Cardiac fibroblast (primary cell): ENCODE data around the gene HOXD9.

Experiments
- DNase-seq, 2 donors: peaks; one replicate each; pipeline versions ENCODE4 v3.0.0 to v3.0.0-alpha.2; 2010; ENCODE audit warnings: low read depth in 2 of 2
- H3K4me3 ChIP-seq, 2 donors: replicated peaks in 1 of 2; 1 replicate in 1 of 2; 2 replicates in 1 of 2; pipeline ENCODE4 v1.5.1; 2011; ENCODE audit warnings: low read depth in 2 of 2, low read length in 2 of 2, mild to moderate bottlenecking in 2 of 2, moderate library complexity in 1 of 2
- TF ChIP-seq, protein P1 (sequence below): IDR thresholded peaks from one replicate; pipeline ENCODE4 v1.5.1; 2011; ENCODE audit warnings: low read depth, mild to moderate bottlenecking, low read length, inconsistent platforms

HOXD9 gene

DNA sequence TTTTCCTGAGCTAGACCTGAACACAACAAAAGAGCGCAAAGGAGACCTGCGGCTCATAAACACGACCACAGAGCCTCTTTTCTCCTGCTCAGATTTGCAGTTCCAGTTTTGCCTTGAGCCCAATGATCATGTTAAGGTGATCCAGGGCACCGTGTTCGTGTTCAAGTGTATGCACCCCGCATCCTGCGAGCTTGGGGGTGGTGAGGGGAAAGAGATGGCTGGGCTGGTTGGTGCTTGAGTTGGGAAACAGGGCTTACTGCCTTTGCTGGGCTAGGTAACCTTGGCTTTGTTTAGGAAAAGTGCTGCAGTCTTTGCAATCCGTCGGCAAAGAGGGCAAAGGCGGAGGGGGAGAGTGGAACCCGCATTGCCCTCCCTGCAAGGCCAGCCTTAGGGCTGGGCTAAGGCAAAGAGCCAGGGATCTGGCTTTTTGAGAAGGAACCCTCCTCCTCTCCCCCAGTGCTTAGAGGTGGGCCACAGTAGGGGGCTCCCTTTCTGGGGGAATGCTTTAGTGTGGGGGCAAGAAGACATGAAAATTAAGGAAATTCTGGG lies 4.6 kb upstream of the HOXD9 start:
- TF ChIP-seq, protein P1, sequence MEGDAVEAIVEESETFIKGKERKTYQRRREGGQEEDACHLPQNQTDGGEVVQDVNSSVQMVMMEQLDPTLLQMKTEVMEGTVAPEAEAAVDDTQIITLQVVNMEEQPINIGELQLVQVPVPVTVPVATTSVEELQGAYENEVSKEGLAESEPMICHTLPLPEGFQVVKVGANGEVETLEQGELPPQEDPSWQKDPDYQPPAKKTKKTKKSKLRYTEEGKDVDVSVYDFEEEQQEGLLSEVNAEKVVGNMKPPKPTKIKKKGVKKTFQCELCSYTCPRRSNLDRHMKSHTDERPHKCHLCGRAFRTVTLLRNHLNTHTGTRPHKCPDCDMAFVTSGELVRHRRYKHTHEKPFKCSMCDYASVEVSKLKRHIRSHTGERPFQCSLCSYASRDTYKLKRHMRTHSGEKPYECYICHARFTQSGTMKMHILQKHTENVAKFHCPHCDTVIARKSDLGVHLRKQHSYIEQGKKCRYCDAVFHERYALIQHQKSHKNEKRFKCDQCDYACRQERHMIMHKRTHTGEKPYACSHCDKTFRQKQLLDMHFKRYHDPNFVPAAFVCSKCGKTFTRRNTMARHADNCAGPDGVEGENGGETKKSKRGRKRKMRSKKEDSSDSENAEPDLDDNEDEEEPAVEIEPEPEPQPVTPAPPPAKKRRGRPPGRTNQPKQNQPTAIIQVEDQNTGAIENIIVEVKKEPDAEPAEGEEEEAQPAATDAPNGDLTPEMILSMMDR: no peak
- H3K4me3 ChIP-seq: no peak overlapping the region
- no peak for DNase-seq

DNA sequence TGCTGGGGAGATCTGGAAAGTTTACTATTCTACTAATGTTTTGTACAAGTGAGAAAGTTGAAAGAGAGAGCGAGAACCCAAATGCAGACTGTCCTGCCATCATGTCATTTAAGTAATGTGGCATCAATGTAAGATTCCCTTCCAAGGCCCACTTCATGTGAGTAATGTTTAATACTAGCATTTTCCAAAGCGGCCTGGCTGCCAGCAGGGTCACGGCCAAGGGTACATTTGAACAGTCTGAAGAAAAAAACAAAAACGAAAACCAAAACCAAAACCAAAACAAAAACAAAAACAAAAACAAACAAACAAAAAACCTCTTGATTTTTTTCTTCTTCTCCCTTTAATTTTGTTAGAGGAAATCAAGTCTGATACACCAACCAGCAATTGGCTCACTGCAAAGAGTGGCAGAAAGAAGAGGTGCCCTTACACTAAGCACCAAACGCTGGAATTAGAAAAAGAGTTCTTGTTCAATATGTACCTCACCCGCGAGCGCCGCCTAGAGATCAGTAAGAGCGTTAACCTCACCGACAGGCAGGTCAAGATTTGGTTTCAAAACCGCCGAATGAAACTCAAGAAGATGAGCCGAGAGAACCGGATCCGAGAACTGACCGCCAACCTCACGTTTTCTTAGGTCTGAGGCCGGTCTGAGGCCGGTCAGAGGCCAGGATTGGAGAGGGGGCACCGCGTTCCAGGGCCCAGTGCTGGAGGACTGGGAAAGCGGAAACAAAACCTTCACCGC lies 3.7 kb upstream of the HOXD9 start:
- peak in 1 of 2 donors; percentile 20 for DNase-seq
- H3K4me3 ChIP-seq: no peak overlapping the region
- TF ChIP-seq, protein P1: peak; percentile 23

DNA sequence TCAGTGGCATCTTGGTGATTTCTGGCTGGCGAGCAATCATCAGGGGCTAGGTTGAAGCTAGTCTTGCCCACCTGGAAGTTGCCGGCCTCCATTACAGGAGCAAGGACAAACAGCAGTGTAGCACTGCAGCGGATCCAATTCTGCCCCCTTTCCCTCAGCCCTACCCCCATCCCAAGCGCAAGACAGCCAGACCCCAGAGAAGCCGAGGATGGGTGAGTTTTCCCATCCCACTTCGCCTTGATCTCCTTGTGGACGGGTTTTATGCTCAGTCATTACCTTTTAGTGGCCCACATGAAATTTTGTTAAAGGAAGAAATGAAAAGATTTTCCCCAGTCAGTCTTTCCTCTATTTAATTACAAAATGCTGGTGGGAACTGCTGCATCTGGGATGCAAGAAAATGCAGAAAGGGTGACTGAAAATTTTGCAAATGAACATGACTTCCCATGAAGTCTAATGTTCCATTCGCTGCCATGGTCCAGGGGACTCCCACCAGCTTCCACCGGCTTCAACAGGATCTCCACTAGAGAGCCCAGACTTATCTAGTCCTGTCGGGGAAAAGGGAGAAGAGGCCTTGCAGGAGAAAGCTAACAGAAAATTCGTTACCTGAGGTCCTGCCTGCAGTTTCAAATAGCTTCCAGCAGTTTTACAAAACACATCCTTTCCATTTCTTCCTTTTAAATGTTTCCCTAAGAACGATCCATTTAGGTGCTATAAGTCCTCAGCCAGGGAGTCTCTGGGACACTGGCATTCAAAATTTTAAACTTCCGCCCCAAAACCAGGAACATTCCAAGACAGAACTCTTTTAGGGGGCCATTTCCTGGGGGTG lies 1.9 kb upstream of the HOXD9 start:
- DNase-seq: no peak
- TF ChIP-seq, protein P1: no peak
- no peak overlapping the region for H3K4me3 ChIP-seq

DNA sequence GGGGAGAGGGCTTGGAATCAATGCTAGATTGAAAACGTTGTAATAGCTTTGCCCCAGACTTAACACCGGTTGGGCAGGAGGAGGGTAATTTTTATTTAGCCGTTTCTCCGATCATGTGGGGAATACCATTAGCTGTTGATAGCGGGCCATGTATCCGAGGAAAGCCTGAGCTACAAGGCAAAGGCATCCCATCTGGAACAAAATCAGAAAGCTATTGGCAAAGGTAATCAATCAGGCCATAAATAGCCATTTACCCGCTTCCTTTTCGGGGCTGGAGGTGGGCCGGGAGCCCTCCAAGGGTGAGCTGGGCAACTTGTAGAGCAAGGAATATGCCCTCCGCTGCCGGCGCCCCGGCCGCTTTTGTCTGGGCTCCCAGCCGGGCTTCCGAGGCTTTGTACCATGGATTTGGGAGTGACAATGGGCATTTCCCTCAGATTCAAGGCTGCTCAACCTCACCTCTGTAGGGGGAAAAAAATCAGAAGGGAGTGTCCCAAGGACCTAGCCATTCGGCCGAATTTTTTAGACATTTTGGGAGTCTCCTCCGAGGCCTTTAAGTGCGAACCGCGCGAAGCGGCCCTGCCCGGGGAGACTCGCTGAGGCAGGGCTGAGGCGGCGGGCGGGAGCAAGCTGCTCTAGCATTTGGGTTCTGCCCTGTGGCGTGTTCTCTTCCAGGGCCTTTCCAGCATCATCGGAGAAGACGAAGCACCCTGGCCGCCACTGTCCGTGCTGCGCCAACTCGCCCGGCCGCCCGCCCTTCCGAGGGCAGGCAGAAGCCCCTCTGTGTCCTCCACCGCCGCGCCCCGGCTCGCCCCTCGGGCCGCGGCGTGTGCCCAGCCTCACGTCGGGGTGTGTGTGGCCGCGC lies 1.1 kb upstream of the HOXD9 start:
- DNase-seq: no peak
- TF ChIP-seq, protein P1: no peak
- no peak overlapping the region for H3K4me3 ChIP-seq

DNA sequence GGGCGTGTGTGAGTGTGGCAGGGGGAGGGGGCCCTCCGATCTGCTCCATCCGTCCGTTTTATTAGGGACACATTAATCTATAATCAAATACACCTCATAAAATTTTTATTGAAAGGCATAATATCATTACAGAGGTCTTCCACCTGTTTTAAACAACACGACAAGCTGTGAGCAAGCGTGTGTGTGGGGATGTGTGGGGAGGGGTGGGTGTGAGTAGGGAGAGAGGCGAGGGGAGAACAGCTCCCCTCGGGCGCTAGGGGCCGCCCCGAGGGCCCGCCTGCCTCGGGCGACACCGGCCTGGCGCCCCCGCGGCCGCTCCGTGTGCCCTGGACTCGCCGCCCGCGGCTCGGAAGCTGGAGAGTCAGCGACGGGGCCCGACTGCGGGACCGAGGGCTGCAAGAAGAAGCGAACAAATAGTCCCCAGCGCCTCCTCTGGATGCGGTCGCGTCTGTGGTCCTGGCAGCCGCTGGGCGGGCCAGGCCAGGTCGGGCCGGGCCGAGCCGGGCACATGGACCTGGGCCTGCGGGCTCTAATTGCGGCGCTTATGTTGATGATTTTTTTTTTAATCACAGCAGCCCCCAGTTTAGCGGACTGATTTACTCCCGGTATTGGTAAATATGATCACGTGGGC lies 352 bp upstream of the HOXD9 start:
- TF ChIP-seq, protein P1: no peak
- H3K4me3 ChIP-seq: peak overlapping the region in 1 of 2 donors; percentile 2
- no peak for DNase-seq
